Thyroid gland (tissue), 4 donors: ENCODE measurements around the gene CACNA2D3. TPM values are rescaled to one million over a fixed set of nuclear protein-coding genes. Genes with fewer than 3 reads are reported as not detected.

Experiments used
- DNase-seq, 2 donors: peaks; one replicate each; pipeline ENCODE4 v3.0.0-alpha.2; 2019
- H3K27ac ChIP-seq, 3 donors: fragments of 200-600 bp; sonication (generic); 1 replicate in 2 of 3; 2 replicates in 1 of 3; pipeline ENCODE4 v1.5.1; 2016 to 2019; ENCODE audit warnings: mild to moderate bottlenecking in 1 of 3, moderate library complexity in 1 of 3
- H3K27me3 ChIP-seq: fragments of 200-600 bp; sonication (generic); one replicate; pipeline ENCODE4 v1.5.1; 2019
- H3K36me3 ChIP-seq, 2 donors: fragments of 200-600 bp; sonication (generic); one replicate each; pipeline ENCODE4 v1.5.1; 2016 to 2019
- H3K4me1 ChIP-seq, 2 donors: fragments of 200-600 bp; sonication (generic); one replicate each; pipeline ENCODE4 v1.5.1; 2017 to 2019
- H3K4me3 ChIP-seq, 3 donors: fragments of 200-600 bp; sonication (generic); replicated peaks in 1 of 3; 1 replicate in 2 of 3; 2 replicates in 1 of 3; pipeline ENCODE4 v1.5.1; 2016; ENCODE audit warnings: mild to moderate bottlenecking in 1 of 3
- H3K9me3 ChIP-seq: fragments of 200-600 bp; sonication (generic); one replicate; pipeline ENCODE4 v1.5.1; 2017
- POLR2A ChIP-seq, 2 donors: fragments of 450-650 bp; IDR thresholded peaks; one replicate each; pipeline ENCODE4 v1.6.1; 2017; ENCODE audit warnings: antibody characterized with exemption in 2 of 2, mild to moderate bottlenecking in 2 of 2, moderate library complexity in 1 of 2
- WGBS, 2 donors: methylation state at CpG; one replicate each; pipeline ENCODE4 v1.1.5; 2017; 5-methylcytosine and 5-hydroxymethylcytosine counted together
- intact Hi-C: fragments of 100-400 bp; cut with DNase I; formaldehyde crosslinking; loops from one replicate; pipeline ENCODE4 v1.15.1; 2023
- total RNA-seq, 4 donors: library from RNA; depleted of rRNA; stranded (reverse); fragments of >200 nt; gene quantifications; one replicate each; pipeline ENCODE4 v1.2.3, GENCODE V29; 2016
- TF ChIP-seq, protein P1 (sequence below), 6 experiments: fragments of 200-600 bp in 3 of 6; fragments of 450-650 bp in 3 of 6; sonication (generic) in 3 of 6; IDR thresholded peaks; one replicate each; pipeline ENCODE4 v1.5.1; 2016 to 2019; ENCODE audit warnings: antibody characterized with exemption in 6 of 6, mild to moderate bottlenecking in 2 of 6, inconsistent platforms in 1 of 6, moderate library complexity in 1 of 6

CACNA2D3 gene
- total RNA-seq, 4 donors from 2014 or later = 2.9 to 4.8 (median 4.5) TPM

DNA sequence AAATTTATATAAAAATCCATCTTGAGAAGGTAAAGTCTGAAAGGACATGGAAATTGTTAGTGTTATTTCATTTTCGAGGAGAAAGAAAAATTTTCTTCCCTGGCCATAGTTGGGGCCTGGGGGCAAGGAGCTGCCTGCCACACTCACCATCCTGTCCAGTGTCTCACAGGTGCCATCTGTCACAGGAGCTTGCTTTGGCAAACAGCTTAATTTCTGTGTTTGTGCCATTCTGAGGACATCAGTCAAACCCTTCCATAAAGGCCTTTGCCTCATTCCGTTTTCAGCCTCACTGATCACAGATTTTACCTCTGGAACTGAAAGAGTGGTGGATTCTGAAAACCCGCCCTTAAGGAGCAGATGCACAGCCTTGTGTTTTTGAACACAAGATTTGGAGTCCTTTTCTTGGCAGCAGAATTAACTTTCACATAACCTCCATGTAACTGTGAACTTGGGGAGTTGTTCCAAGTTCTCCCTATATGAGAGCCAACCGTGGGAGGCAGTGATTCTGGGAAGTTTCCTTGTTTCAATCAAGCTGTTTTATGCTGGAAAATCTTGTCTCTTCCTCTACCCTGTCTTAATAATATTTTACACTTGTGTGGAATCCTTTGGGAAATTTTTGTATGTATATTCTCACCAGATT, 254.7 kb downstream of the CACNA2D3 start:
- no peak for DNase-seq
- intact Hi-C loops = loop anchor here (5.0 kb wide), 1 partner anchor 230 kb away; no protein-coding TSS in a partner anchor
- WGBS, 2 donors = 52 to 70% methylated on average over 4 of the region's 4 CpGs
- H3K27me3 ChIP-seq = no peaks in the 10 kb centered on the region
- H3K27ac ChIP-seq = no peak overlapping the region
- no peaks in the 10 kb centered on the region for H3K9me3 ChIP-seq
- no peak overlapping the region for H3K4me3 ChIP-seq
- no peaks in the 10 kb centered on the region for H3K36me3 ChIP-seq
- H3K4me1 ChIP-seq = no peaks in the 10 kb centered on the region
- TF ChIP-seq, protein P1, sequence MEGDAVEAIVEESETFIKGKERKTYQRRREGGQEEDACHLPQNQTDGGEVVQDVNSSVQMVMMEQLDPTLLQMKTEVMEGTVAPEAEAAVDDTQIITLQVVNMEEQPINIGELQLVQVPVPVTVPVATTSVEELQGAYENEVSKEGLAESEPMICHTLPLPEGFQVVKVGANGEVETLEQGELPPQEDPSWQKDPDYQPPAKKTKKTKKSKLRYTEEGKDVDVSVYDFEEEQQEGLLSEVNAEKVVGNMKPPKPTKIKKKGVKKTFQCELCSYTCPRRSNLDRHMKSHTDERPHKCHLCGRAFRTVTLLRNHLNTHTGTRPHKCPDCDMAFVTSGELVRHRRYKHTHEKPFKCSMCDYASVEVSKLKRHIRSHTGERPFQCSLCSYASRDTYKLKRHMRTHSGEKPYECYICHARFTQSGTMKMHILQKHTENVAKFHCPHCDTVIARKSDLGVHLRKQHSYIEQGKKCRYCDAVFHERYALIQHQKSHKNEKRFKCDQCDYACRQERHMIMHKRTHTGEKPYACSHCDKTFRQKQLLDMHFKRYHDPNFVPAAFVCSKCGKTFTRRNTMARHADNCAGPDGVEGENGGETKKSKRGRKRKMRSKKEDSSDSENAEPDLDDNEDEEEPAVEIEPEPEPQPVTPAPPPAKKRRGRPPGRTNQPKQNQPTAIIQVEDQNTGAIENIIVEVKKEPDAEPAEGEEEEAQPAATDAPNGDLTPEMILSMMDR (IDR thresholded peaks at IDR 0.05) = no peak
- TF ChIP-seq POLR2A (IDR thresholded peaks at IDR 0.05) = no peak

DNA sequence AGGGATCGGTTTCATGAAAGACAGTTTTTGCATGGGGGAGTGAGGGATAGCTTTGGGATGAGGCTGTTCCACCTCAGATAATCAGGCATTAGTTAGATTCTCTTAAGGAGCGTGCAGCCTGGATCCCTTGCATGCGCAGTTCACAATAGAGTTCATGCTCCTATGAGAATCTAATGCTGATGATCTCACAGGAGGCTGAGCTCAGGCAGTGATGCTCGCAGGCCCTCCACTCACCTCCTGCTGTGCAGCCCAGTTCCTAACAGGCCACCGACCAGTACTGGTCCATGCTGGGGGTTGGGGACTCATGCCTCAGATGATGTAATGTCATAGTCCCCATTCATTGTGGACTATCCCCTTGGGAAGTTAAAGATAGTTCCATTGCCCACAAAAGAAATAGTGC, 255.8 kb downstream of the CACNA2D3 start:
- intact Hi-C loops = loop anchor here (5.0 kb wide), 1 partner anchor 231 kb away; no protein-coding TSS in a partner anchor

DNA sequence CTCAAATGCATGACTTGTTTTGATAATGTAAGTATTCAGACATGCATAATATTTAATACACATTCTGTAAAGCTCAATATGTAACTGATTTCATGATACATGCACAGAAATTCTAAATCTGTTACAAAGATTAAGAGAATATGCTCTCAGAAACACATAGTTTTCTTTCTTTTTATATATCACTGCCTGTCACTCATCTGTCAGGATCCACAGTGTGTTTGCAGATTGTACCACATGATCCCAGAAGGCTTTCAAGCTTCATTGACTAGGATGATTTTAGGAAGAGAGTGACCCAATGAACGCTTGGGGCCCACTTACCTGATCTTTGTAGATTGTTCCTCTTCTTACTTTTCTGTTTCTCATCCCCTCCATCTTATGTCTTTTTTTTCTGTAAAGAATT, 261.9 kb downstream of the CACNA2D3 start:
- TF ChIP-seq, protein P1 (IDR thresholded peaks at IDR 0.05) = no peak
- no peak for TF ChIP-seq POLR2A (IDR thresholded peaks at IDR 0.05)
- Histone ChIP-seq H3K9me3 (no peaks in the 10 kb centered on the region), H3K4me1 (no peaks in the 10 kb centered on the region), H3K27me3 (no peaks in the 10 kb centered on the region), H3K4me3 (no peak overlapping the region), H3K27ac (no peak overlapping the region), H3K36me3 (no peaks in the 10 kb centered on the region)
- DNase-seq = no peak
- 71 to 92% methylated on average over 1 of the region's 1 CpG for WGBS, 2 donors
- intact Hi-C loops = no loop called here

More for the DNA sequence above, 255.8 kb downstream of the CACNA2D3 start:
- Histone ChIP-seq H3K27me3 (no peaks in the 10 kb centered on the region), H3K4me3 (no peak overlapping the region), H3K27ac (no peak overlapping the region), H3K4me1 (no peaks in the 10 kb centered on the region), H3K36me3 (no peaks in the 10 kb centered on the region), H3K9me3 (no peaks in the 10 kb centered on the region)
- no peak for TF ChIP-seq POLR2A (IDR thresholded peaks at IDR 0.05)
- TF ChIP-seq, protein P1 (IDR thresholded peaks at IDR 0.05) = no peak
- DNase-seq = no peak
- WGBS, 2 donors = 94 to 97% methylated on average over 4 to 5 of the region's 5 CpGs

DNA sequence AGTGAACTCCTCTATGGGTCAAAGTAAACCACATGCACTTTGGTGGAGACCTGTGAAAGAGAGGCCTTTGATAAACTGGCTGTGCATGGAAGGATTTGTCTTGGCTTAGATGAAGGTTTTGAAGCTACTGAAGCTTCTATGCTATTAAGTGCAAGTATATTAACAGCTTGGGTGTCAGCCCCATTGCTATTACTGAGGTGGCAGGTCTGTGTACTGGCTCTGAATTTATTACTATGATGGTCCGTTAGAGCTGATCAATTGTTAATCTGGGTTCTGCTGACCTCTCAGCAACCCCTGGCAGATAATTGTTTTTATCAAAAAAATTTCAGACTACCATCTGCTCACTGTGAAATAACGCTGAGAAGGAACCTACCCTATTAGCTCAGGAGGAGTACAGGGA, 268.2 kb downstream of the CACNA2D3 start:
- intact Hi-C loops = no loop called here
- TF ChIP-seq POLR2A (IDR thresholded peaks at IDR 0.05) = no peak
- TF ChIP-seq, protein P1 (IDR thresholded peaks at IDR 0.05) = no peak
- no peak for DNase-seq
- 92 to 94% methylated on average over 2 of the region's 2 CpGs for WGBS, 2 donors
- Histone ChIP-seq H3K4me1 (no peaks in the 10 kb centered on the region), H3K36me3 (no peaks in the 10 kb centered on the region), H3K27ac (no peak overlapping the region), H3K9me3 (no peaks in the 10 kb centered on the region), H3K4me3 (no peak overlapping the region), H3K27me3 (no peaks in the 10 kb centered on the region)

DNA sequence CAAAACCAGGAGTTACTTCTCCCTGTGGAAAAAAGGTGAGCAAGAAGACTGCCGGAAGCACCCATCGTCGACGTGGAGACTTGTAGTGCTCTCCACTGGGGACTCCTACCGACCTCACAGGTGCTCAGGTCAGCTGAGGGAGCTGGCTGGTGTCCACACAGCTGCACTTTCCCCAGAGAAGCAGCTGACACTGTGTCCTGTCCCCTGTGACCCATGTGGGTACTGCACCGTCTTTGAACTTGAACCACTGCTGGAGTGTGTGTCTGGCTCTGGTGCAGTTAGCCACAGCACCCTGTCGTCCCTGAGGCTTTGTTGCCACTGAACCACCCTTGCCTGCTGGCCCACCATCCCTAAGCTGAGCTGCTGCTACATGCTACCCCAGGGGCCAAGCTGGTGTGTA, 270.8 kb downstream of the CACNA2D3 start:
- H3K27ac ChIP-seq = no peak overlapping the region
- intact Hi-C loops = no loop called here
- no peaks in the 10 kb centered on the region for H3K4me1 ChIP-seq
- H3K9me3 ChIP-seq = no peaks in the 10 kb centered on the region
- DNase-seq = no peak
- no peak overlapping the region for H3K4me3 ChIP-seq
- H3K27me3 ChIP-seq = no peaks in the 10 kb centered on the region
- H3K36me3 ChIP-seq = no peaks in the 10 kb centered on the region
- no peak for TF ChIP-seq POLR2A (IDR thresholded peaks at IDR 0.05)
- TF ChIP-seq, protein P1 (IDR thresholded peaks at IDR 0.05) = no peak
- WGBS, 2 donors = 64 to 76% methylated on average over 6 to 7 of the region's 7 CpGs
